Suprapubic skin (tissue), 4 donors: ENCODE results near the gene FSTL1. TPM values are rescaled to one million over a fixed set of nuclear protein-coding genes. Genes with fewer than 3 reads are reported as not detected.

Experiments
- DNase-seq, 2 donors: peaks; one replicate each; pipeline ENCODE4 v3.0.0-alpha.2; 2019; ENCODE audit warnings: low spot score in 2 of 2
- H3K27ac ChIP-seq: fragments of 200-600 bp; sonication (generic); one replicate; pipeline ENCODE4 v1.5.1; 2019
- H3K27me3 ChIP-seq: fragments of 200-600 bp; sonication (generic); one replicate; pipeline ENCODE4 v1.5.1; 2019
- H3K36me3 ChIP-seq: fragments of 200-600 bp; sonication (generic); one replicate; pipeline ENCODE4 v1.5.1; 2019
- H3K4me1 ChIP-seq: fragments of 200-600 bp; sonication (generic); one replicate; pipeline ENCODE4 v1.5.1; 2019
- H3K4me3 ChIP-seq: fragments of 200-600 bp; sonication (generic); one replicate; pipeline ENCODE4 v1.5.1; 2019; ENCODE audit warnings: mild to moderate bottlenecking
- H3K9me3 ChIP-seq: fragments of 200-600 bp; sonication (generic); one replicate; pipeline ENCODE4 v1.5.1; 2019
- CTCF ChIP-seq, 2 donors: fragments of 200-600 bp in 1 of 2; fragments of 450-650 bp in 1 of 2; sonication (generic) in 1 of 2; IDR thresholded peaks; one replicate each; pipeline ENCODE4 v1.5.1; 2016 to 2019; ENCODE audit warnings: antibody characterized with exemption in 2 of 2, mild to moderate bottlenecking in 1 of 2, moderate library complexity in 1 of 2
- EP300 ChIP-seq: sonication (generic); formaldehyde crosslinking; IDR thresholded peaks from one replicate; pipeline ENCODE4 v1.6.1; 2017; ENCODE audit warnings: antibody characterized with exemption
- POLR2A ChIP-seq, 2 donors: fragments of 450-650 bp; IDR thresholded peaks; one replicate each; pipeline ENCODE4 v1.6.1; 2017; ENCODE audit warnings: antibody characterized with exemption in 2 of 2, mild to moderate bottlenecking in 2 of 2, moderate library complexity in 2 of 2
- POLR2AphosphoS5 ChIP-seq, 3 donors: sonication (generic); formaldehyde crosslinking; IDR thresholded peaks; one replicate each; pipeline ENCODE4 v1.6.1; 2017; ENCODE audit warnings: antibody characterized with exemption in 3 of 3
- WGBS: methylation state at CpG from one replicate; pipeline ENCODE4 v1.1.5; 2018; 5-methylcytosine and 5-hydroxymethylcytosine counted together
- total RNA-seq, 4 donors: library from RNA; depleted of rRNA; stranded (reverse); fragments of >200 nt; gene quantifications; one replicate each; pipeline ENCODE4 v1.1.0, GENCODE V29; 2016

FSTL1 gene
- total RNA-seq, 4 donors from 2014 or later: 58.3 to 75.3 (median 63.9) TPM

- 37% methylated on average over 6 of the region's 6 CpGs for WGBS
Observed at GRCh38 chr3:120420928-120421551, 29.8 kb downstream of the FSTL1 start.

GRCh38 chr3:120420360-120420759, 30.4 kb downstream of the FSTL1 start:
- peak overlapping the region; percentile 55 for H3K27ac ChIP-seq
- H3K27me3 ChIP-seq: no peaks in the 10 kb centered on the region
- no peaks in the 10 kb centered on the region for H3K9me3 ChIP-seq
- H3K4me3 ChIP-seq: no peak overlapping the region
- DNase-seq: no peak
- TF ChIP-seq EP300: no peak
- no peak for TF ChIP-seq POLR2A (IDR thresholded peaks at IDR 0.05)
- no peak for TF ChIP-seq CTCF (IDR thresholded peaks at IDR 0.05)
- no peak for TF ChIP-seq POLR2AphosphoS5 (IDR thresholded peaks at IDR 0.05)
- no peaks in the 10 kb centered on the region for H3K36me3 ChIP-seq
- 67% methylated on average over 3 of the region's 3 CpGs for WGBS
- H3K4me1 ChIP-seq: peaks cover 51% of the 10 kb centered on the region

More at GRCh38 chr3:120420928-120421551, 29.8 kb downstream of the FSTL1 start:
- Histone ChIP-seq H3K9me3 (no peaks in the 10 kb centered on the region), H3K4me3 (no peak overlapping the region), H3K36me3 (no peaks in the 10 kb centered on the region), H3K27ac (peak overlapping the region; percentile 55), H3K4me1 (peaks cover 58% of the 10 kb centered on the region), H3K27me3 (no peaks in the 10 kb centered on the region)
- DNase-seq: no peak
- peak; percentile 86 for TF ChIP-seq EP300
- TF ChIP-seq POLR2A (IDR thresholded peaks at IDR 0.05): no peak

GRCh38 chr3:120419797-120420196, 31.0 kb downstream of the FSTL1 start:
- Histone ChIP-seq H3K27me3 (no peaks in the 10 kb centered on the region), H3K9me3 (no peaks in the 10 kb centered on the region), H3K27ac (peak overlapping the region; percentile 9), H3K4me1 (peaks cover 50% of the 10 kb centered on the region), H3K36me3 (no peaks in the 10 kb centered on the region), H3K4me3 (no peak overlapping the region)
- no peak for TF ChIP-seq POLR2A (IDR thresholded peaks at IDR 0.05)
- no peak for TF ChIP-seq POLR2AphosphoS5 (IDR thresholded peaks at IDR 0.05)
- TF ChIP-seq EP300: no peak
- no peak for TF ChIP-seq CTCF (IDR thresholded peaks at IDR 0.05)
- 86% methylated on average over 3 of the region's 3 CpGs for WGBS
- DNase-seq: no peak

GRCh38 chr3:120418866-120419490, 31.8 kb downstream of the FSTL1 start:
- 25% methylated on average over 6 of the region's 6 CpGs for WGBS
- Histone ChIP-seq H3K36me3 (no peaks in the 10 kb centered on the region), H3K4me1 (peaks cover 45% of the 10 kb centered on the region), H3K9me3 (no peaks in the 10 kb centered on the region), H3K27ac (no peak overlapping the region), H3K4me3 (no peak overlapping the region), H3K27me3 (no peaks in the 10 kb centered on the region)
- DNase-seq: no peak
- TF ChIP-seq CTCF (IDR thresholded peaks at IDR 0.05) (peak in 1 of 2 donors; percentile 41), EP300 (no peak), POLR2AphosphoS5 (IDR thresholded peaks at IDR 0.05) (no peak), POLR2A (IDR thresholded peaks at IDR 0.05) (no peak)

GRCh38 chr3:120418446-120418845, 32.3 kb downstream of the FSTL1 start:
- Histone ChIP-seq H3K27ac (no peak overlapping the region), H3K36me3 (no peaks in the 10 kb centered on the region), H3K4me3 (no peak overlapping the region), H3K27me3 (no peaks in the 10 kb centered on the region), H3K9me3 (no peaks in the 10 kb centered on the region), H3K4me1 (peaks cover 45% of the 10 kb centered on the region)
- WGBS: 39% methylated on average over 7 of the region's 7 CpGs
- DNase-seq: no peak
- TF ChIP-seq POLR2AphosphoS5 (IDR thresholded peaks at IDR 0.05): no peak

- WGBS: under 1% methylated on average over 9 of the region's 9 CpGs
- Histone ChIP-seq H3K36me3 (no peaks in the 10 kb centered on the region), H3K4me3 (peak overlapping the region; percentile 34), H3K27ac (peak overlapping the region; percentile 71), H3K4me1 (peaks cover 40% of the 10 kb centered on the region), H3K9me3 (no peaks in the 10 kb centered on the region), H3K27me3 (no peaks in the 10 kb centered on the region)
- TF ChIP-seq POLR2A (IDR thresholded peaks at IDR 0.05): no peak
- TF ChIP-seq CTCF (IDR thresholded peaks at IDR 0.05): peak; percentile 85
- no peak for TF ChIP-seq POLR2AphosphoS5 (IDR thresholded peaks at IDR 0.05)
- DNase-seq: peak; percentile 91 to 95
Observed at GRCh38 chr3:120417272-120417911, 33.4 kb downstream of the FSTL1 start.
